Ishikawa (cell line): ENCODE measurements around the gene CPM.

Experiments used
- EP300 ChIP-seq: IDR thresholded peaks from 2 replicates; pipeline ENCODE4 v1.6.1; 2012; ENCODE audit warnings: borderline replicate concordance
- MAX ChIP-seq: IDR thresholded peaks from 2 replicates; pipeline ENCODE4 v1.6.1; 2012
- TAF1 ChIP-seq: IDR thresholded peaks from 2 replicates; pipeline ENCODE4 v1.6.1; 2012; ENCODE audit warnings: low read depth, mild to moderate bottlenecking
- YY1 ChIP-seq: IDR thresholded peaks from 2 replicates; pipeline ENCODE4 v1.6.1; 2012; ENCODE audit warnings: low read depth
- ZBTB7A ChIP-seq: IDR thresholded peaks from 2 replicates; pipeline ENCODE4 v1.6.1; 2012; ENCODE audit warnings: low read depth

- no peak for TF ChIP-seq TAF1
- no peak for TF ChIP-seq ZBTB7A
- TF ChIP-seq YY1 = no peak
- TF ChIP-seq MAX = no peak
- TF ChIP-seq EP300 = no peak
Measured at GRCh38 chr12:68950511-68950910, 17.5 kb upstream of the CPM start.
